AG09309 (cell line): ENCODE data around the gene FOXC1.

Experiments
- DNase-seq: peaks from one replicate; pipeline ENCODE4 v3.0.0-alpha.2; 2010; ENCODE audit warnings: low read depth
- H3K4me3 ChIP-seq: 2 replicates; pipeline ENCODE4 v1.5.1; 2011; ENCODE audit warnings: mild to moderate bottlenecking, low read depth, low read length, moderate library complexity; ENCODE audit not compliant: control insufficient read depth
- TF ChIP-seq, protein P1 (sequence below): IDR thresholded peaks from 2 replicates; pipeline ENCODE4 v1.5.1; 2011; ENCODE audit warnings: mild to moderate bottlenecking, low read depth, low read length, inconsistent platforms; ENCODE audit not compliant: insufficient read depth, control insufficient read depth; ENCODE audit errors: missing control alignments

Gene FOXC1

DNA sequence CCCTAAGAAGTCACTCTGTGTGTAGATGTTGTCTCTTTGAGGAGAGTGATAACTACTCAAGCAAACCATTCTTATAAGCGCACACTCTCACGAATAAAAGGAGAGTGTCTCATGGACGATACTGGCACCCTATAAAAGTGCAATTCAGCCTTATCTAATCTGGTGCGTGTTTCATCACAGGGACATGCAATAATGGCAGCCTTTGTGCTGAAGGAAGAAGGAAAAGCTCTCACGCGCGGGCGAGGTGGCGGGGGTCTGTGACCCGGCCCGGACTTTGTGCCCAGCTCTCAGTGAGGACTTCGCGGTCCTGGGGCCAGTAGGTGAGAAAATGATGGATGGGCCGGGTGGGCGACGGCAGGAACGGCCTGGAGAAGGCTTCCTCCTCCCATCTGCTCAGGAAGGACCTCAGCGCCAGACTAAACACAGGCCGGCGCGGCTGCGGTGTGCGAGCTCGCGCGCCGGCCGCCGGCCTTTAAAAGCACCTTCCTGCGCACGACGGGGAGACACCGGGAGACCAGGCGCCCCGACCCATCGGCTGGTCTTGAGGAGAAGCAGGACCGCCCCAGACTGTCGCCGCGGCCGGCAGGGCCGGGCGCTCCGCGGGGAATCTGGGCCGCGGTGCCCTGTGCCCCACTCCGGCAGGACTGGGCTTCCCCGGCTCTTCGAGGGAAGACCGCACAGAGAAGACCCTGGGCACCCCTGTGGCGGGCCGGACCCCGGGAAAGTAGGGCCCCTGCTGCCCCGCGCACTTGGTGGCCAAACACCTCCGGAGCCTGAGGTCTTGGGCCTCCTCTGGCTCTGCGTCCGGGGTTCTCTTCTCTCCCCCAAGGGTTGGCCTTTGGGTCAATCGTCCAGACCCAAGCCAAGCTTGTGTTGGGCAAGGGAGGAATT, 8.3 kb upstream of the FOXC1 start:
- H3K4me3 ChIP-seq, result no peak overlapping the region
- no peak for DNase-seq
- TF ChIP-seq, protein P1, sequence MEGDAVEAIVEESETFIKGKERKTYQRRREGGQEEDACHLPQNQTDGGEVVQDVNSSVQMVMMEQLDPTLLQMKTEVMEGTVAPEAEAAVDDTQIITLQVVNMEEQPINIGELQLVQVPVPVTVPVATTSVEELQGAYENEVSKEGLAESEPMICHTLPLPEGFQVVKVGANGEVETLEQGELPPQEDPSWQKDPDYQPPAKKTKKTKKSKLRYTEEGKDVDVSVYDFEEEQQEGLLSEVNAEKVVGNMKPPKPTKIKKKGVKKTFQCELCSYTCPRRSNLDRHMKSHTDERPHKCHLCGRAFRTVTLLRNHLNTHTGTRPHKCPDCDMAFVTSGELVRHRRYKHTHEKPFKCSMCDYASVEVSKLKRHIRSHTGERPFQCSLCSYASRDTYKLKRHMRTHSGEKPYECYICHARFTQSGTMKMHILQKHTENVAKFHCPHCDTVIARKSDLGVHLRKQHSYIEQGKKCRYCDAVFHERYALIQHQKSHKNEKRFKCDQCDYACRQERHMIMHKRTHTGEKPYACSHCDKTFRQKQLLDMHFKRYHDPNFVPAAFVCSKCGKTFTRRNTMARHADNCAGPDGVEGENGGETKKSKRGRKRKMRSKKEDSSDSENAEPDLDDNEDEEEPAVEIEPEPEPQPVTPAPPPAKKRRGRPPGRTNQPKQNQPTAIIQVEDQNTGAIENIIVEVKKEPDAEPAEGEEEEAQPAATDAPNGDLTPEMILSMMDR, result no peak

DNA sequence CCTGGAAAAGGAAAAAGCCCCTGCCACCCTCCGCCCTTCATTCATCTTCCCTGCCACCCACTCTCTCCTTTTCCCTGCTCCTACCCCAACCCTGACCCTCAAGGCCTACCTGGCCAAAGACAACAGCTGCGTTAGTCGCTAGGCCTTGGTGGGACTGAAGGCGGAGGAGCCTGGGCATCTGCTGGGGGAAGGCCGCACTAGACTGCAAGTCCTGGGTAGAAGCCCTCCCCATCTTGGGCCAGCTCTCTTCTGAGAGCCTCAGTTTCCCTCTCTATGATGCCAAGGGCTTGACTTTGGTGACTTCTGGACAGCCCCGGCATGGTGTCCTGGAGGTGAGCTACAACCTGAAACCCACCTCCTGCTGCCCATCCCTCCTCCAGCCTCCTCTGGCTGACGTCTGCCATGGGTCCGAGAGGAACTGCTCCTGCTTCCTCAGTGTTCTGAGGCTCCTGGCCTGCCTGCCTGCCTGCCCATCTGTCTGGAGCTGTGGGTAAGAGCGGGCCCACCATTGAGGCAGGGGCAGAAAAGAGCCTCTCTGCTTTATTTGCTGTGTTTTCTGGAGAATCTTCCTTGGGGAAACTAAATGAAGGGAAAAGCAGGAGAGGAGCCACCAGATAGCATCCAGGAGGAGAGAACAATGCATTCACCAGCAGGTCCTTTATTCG, 7.5 kb upstream of the FOXC1 start:
- DNase-seq, result no peak
- H3K4me3 ChIP-seq, result no peak overlapping the region
- TF ChIP-seq, protein P1, result no peak

DNA sequence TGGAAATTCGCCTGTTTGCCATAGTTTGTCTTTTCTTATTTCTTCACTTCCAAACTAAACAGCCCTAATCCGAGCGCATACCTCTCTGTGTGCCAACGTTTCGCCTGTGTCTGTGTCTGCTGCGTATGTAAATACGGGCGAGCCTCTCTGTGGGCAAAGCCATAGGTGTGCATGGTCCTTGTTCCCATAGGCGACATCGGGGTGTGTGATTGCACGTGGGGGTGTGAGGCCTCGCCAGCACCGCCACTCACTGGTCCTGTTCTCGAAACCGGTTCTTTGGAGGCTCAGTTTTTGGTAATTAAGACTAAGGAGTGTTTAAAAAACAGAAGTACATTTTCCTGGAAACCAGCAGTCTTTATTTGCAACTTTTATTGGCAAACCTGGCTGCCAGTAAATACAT, 6.0 kb upstream of the FOXC1 start:
- no peak overlapping the region for H3K4me3 ChIP-seq
- TF ChIP-seq, protein P1, result no peak
- DNase-seq, result no peak

DNA sequence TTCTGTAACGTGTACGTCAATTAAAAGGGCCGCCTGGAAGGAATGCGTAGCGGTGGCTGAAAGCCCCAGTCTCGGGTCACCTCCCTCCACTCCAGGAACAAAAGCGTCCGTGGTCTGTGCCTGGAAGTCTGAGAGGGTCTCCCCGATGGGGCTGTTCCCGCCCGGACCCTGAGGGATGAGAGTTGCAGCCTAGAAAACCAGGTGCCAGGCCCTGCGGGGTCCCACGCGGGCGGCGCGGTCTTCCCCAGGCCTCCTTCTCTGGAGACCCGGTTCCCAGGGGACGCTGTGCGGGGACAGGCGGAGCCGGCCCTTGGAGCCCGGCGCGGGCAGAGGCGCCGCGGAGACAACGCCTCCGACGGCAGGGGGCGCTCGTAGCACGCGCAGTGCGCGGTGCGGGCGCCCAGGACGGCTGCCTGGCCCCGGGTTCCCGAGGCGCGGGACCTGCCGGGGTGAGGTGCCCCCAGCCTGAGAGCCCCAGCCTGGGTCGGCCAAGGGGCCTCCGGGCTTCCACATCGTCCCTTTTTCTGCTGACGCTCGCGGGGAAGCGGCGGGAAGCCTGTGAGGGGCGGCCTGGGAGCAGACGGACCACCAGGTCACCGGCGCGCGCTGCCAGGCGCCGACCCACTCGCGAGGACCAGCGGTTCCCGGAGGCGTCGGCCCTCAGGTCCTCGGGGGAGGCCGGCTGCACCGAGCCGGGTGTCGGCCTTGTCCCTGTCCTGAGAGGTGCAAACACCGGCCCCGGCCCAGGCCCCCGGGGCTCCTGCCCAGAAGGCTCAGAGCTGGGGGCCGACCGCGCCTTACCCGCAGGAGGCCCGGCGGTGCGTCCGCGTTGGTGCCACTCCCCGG, 5.3 kb upstream of the FOXC1 start:
- no peak for DNase-seq
- TF ChIP-seq, protein P1, result peak; percentile 60
- H3K4me3 ChIP-seq, result peak overlapping the region; percentile 48

DNA sequence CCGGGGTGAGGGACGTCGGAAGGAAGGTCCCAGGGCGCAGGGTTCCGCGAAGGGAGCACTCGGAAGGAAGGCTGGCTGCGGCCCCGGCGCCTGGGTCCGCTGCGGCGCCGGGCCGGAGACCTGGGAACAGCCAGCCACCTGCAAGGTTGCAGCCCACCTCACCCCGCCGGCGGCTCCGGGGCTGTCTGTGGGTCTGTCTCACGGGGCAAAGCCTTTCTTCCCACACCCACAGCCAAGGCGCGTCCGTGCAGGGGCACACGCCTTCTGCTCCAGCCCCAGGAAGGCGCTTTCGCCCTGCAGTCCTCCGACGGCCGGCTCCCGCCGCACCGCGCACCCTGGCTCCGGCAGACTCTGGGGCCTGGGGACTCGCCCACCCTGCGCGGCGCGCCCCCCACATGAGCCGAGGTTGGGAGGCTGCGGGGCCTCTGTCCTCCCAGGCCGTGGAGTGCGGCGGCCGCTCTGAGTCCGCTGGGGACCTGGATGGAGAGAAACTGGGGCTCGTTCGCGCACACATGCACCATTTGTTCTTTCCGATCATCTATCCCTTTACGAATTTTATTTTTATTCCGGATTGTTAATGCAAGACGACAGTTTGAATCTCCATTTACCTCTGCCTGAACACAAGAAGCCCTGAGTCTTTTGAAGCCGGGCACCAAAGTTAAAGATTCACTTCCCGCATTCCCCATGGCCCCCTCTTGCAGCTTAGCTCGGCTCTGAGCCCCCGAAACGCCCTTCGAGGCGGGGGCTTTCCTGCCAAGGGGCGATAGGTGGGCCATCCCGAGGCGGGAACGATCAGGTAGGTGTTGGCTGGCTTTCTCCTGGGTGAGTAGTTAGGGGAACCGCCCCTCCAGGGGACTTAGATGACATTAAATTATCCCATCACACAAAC, 4.5 kb upstream of the FOXC1 start:
- TF ChIP-seq, protein P1, result no peak
- H3K4me3 ChIP-seq, result no peak overlapping the region
- DNase-seq, result no peak
